ENCODE results near the gene SFT2D3.

The SFT2D3 gene

DNA sequence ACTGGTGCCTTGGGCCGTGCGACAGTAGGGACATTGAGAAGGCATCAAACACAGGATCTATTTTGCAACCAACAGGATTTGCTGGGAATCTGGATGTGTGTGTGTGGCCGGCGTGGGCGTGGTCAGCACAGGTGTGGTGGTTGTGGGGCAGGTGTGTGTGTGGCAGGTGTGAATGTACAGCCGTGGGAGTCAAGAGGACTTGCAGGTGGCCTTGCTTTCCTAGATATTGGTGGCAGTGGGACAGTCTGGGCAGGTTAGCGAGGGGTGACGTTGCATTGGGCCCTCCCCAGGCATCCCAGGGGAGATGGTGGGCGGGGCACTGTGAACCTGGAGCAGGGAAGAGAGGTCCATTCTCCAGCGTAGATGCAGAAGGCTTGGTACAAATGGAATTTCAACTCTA, 22.8 kb upstream of the SFT2D3 start:
- H3K36me3 ChIP-seq (ENCODE audit: control insufficient read depth in 1 of 2, insufficient read depth in 2 of 2, low read length in 2 of 2) = no peaks in the 10 kb centered on the region
- no peak overlapping the region for H3K27ac ChIP-seq (ENCODE audit: low read length)
- H3K4me3 ChIP-seq (ENCODE audit: low read depth in 1 of 2, low read length in 2 of 2) = no peak overlapping the region
- H3K27me3 ChIP-seq (ENCODE audit: low read depth, low read length) = peaks cover 9% of the 10 kb centered on the region
- no peaks in the 10 kb centered on the region for H3K9me3 ChIP-seq (ENCODE audit: control insufficient read depth in 1 of 2, low read length in 2 of 2)
- H3K4me1 ChIP-seq (ENCODE audit: control insufficient read depth in 1 of 2, insufficient read depth in 2 of 2, low read length in 2 of 2) = peaks cover 0 to 39% of the 10 kb centered on the region in 2 donors

- H3K27me3 ChIP-seq (ENCODE audit: low read depth, low read length) = peaks cover 9% of the 10 kb centered on the region
- H3K27ac ChIP-seq (ENCODE audit: low read length) = no peak overlapping the region
- no peaks in the 10 kb centered on the region for H3K9me3 ChIP-seq (ENCODE audit: control insufficient read depth in 1 of 2, low read length in 2 of 2)
- peaks cover 0 to 39% of the 10 kb centered on the region in 2 donors for H3K4me1 ChIP-seq (ENCODE audit: control insufficient read depth in 1 of 2, insufficient read depth in 2 of 2, low read length in 2 of 2)
- H3K36me3 ChIP-seq (ENCODE audit: control insufficient read depth in 1 of 2, insufficient read depth in 2 of 2, low read length in 2 of 2) = no peaks in the 10 kb centered on the region
- no peak overlapping the region for H3K4me3 ChIP-seq (ENCODE audit: low read depth in 1 of 2, low read length in 2 of 2)
Observed at GRCh38 chr2:127678991-127679390, 22.3 kb upstream of the SFT2D3 start.

- Histone ChIP-seq H3K27me3 (ENCODE audit: low read depth, low read length) (peaks cover 6% of the 10 kb centered on the region), H3K4me1 (ENCODE audit: control insufficient read depth in 1 of 2, insufficient read depth in 2 of 2, low read length in 2 of 2) (peaks cover 0 to 39% of the 10 kb centered on the region in 2 donors), H3K9me3 (ENCODE audit: control insufficient read depth in 1 of 2, low read length in 2 of 2) (no peaks in the 10 kb centered on the region), H3K4me3 (ENCODE audit: low read depth in 1 of 2, low read length in 2 of 2) (no peak overlapping the region), H3K36me3 (ENCODE audit: control insufficient read depth in 1 of 2, insufficient read depth in 2 of 2, low read length in 2 of 2) (no peaks in the 10 kb centered on the region), H3K27ac (ENCODE audit: low read length) (no peak overlapping the region)
Observed at GRCh38 chr2:127679680-127680361, 21.5 kb upstream of the SFT2D3 start.

- H3K9me3 ChIP-seq (ENCODE audit: control insufficient read depth in 1 of 2, low read length in 2 of 2) = no peaks in the 10 kb centered on the region
- no peak overlapping the region for H3K27ac ChIP-seq (ENCODE audit: low read length)
- peak overlapping the region in 1 of 2 donors; percentile 48 for H3K4me3 ChIP-seq (ENCODE audit: low read depth in 1 of 2, low read length in 2 of 2)
- H3K4me1 ChIP-seq (ENCODE audit: control insufficient read depth in 1 of 2, insufficient read depth in 2 of 2, low read length in 2 of 2) = peaks cover 0 to 37% of the 10 kb centered on the region in 2 donors
- H3K36me3 ChIP-seq (ENCODE audit: control insufficient read depth in 1 of 2, insufficient read depth in 2 of 2, low read length in 2 of 2) = no peaks in the 10 kb centered on the region
- peaks cover 3% of the 10 kb centered on the region for H3K27me3 ChIP-seq (ENCODE audit: low read depth, low read length)
Observed at GRCh38 chr2:127680706-127681287, 20.5 kb upstream of the SFT2D3 start.

GRCh38 chr2:127681288-127681804, 20.0 kb upstream of the SFT2D3 start:
- Histone ChIP-seq H3K9me3 (ENCODE audit: control insufficient read depth in 1 of 2, low read length in 2 of 2) (no peaks in the 10 kb centered on the region), H3K27ac (ENCODE audit: low read length) (no peak overlapping the region), H3K4me1 (ENCODE audit: control insufficient read depth in 1 of 2, insufficient read depth in 2 of 2, low read length in 2 of 2) (peaks cover 0 to 32% of the 10 kb centered on the region in 2 donors), H3K27me3 (ENCODE audit: low read depth, low read length) (no peaks in the 10 kb centered on the region), H3K36me3 (ENCODE audit: control insufficient read depth in 1 of 2, insufficient read depth in 2 of 2, low read length in 2 of 2) (no peaks in the 10 kb centered on the region), H3K4me3 (ENCODE audit: low read depth in 1 of 2, low read length in 2 of 2) (peak overlapping the region in 1 of 2 donors; percentile 48)

- H3K9me3 ChIP-seq (ENCODE audit: control insufficient read depth in 1 of 2, low read length in 2 of 2) = no peaks in the 10 kb centered on the region
- H3K27me3 ChIP-seq (ENCODE audit: low read depth, low read length) = no peaks in the 10 kb centered on the region
- H3K4me1 ChIP-seq (ENCODE audit: control insufficient read depth in 1 of 2, insufficient read depth in 2 of 2, low read length in 2 of 2) = peaks cover 0 to 23% of the 10 kb centered on the region in 2 donors
- H3K27ac ChIP-seq (ENCODE audit: low read length) = no peak overlapping the region
- no peaks in the 10 kb centered on the region for H3K36me3 ChIP-seq (ENCODE audit: control insufficient read depth in 1 of 2, insufficient read depth in 2 of 2, low read length in 2 of 2)
- H3K4me3 ChIP-seq (ENCODE audit: low read depth in 1 of 2, low read length in 2 of 2) = no peak overlapping the region
Observed at GRCh38 chr2:127681976-127682857, 19.1 kb upstream of the SFT2D3 start.

DNA sequence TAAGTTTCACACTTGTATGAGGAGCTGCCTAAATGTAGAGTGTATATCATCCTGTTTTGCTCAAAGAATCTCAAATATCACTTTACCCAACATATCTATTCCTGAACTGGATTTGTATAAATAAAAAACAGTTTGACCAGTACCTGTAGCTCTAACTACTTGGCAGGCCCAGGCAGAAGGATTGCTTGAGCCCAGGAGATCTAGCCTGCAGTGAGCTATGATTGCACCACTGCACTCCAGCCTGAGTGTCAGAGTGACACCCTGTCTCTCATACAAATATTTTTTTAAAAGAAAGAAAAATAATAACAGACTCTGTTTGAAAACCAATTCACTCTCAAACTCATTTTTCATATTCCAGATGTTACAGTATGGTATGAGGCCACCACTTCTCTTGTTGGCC, 18.2 kb upstream of the SFT2D3 start:
- no peaks in the 10 kb centered on the region for H3K9me3 ChIP-seq (ENCODE audit: control insufficient read depth in 1 of 2, low read length in 2 of 2)
- peaks cover 0 to 22% of the 10 kb centered on the region in 2 donors for H3K4me1 ChIP-seq (ENCODE audit: control insufficient read depth in 1 of 2, insufficient read depth in 2 of 2, low read length in 2 of 2)
- H3K27ac ChIP-seq (ENCODE audit: low read length) = no peak overlapping the region
- H3K36me3 ChIP-seq (ENCODE audit: control insufficient read depth in 1 of 2, insufficient read depth in 2 of 2, low read length in 2 of 2) = no peaks in the 10 kb centered on the region
- H3K4me3 ChIP-seq (ENCODE audit: low read depth in 1 of 2, low read length in 2 of 2) = no peak overlapping the region
- no peaks in the 10 kb centered on the region for H3K27me3 ChIP-seq (ENCODE audit: low read depth, low read length)

DNA sequence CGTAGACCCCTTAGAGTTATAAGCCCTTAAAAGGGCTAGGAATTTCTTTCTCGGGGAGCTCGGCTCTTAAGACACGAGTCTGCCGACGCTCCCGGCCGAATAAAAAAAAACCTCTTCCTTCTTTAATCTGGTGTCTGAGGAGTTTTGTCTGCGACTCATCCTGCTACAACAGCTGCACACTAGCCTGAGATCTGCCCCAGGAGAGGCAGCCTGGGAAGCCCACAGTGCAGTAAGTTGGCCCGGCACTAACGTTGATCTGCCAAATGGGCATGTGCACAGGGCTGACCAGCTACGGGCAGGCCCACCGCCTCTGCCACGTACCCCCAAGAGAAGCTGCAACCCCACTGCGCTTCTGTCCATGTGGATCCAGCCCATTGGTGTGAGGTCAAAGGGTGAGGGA, 17.5 kb upstream of the SFT2D3 start:
- peaks cover 0 to 22% of the 10 kb centered on the region in 2 donors for H3K4me1 ChIP-seq (ENCODE audit: control insufficient read depth in 1 of 2, insufficient read depth in 2 of 2, low read length in 2 of 2)
- no peak overlapping the region for H3K4me3 ChIP-seq (ENCODE audit: low read depth in 1 of 2, low read length in 2 of 2)
- no peaks in the 10 kb centered on the region for H3K27me3 ChIP-seq (ENCODE audit: low read depth, low read length)
- H3K27ac ChIP-seq (ENCODE audit: low read length) = no peak overlapping the region
- no peaks in the 10 kb centered on the region for H3K9me3 ChIP-seq (ENCODE audit: control insufficient read depth in 1 of 2, low read length in 2 of 2)
- H3K36me3 ChIP-seq (ENCODE audit: control insufficient read depth in 1 of 2, insufficient read depth in 2 of 2, low read length in 2 of 2) = no peaks in the 10 kb centered on the region

GRCh38 chr2:127685410-127686080, 15.8 kb upstream of the SFT2D3 start:
- Histone ChIP-seq H3K4me1 (ENCODE audit: control insufficient read depth in 1 of 2, insufficient read depth in 2 of 2, low read length in 2 of 2) (peaks cover 0 to 22% of the 10 kb centered on the region in 2 donors), H3K36me3 (ENCODE audit: control insufficient read depth in 1 of 2, insufficient read depth in 2 of 2, low read length in 2 of 2) (no peaks in the 10 kb centered on the region), H3K4me3 (ENCODE audit: low read depth in 1 of 2, low read length in 2 of 2) (no peak overlapping the region), H3K27ac (ENCODE audit: low read length) (no peak overlapping the region), H3K9me3 (ENCODE audit: control insufficient read depth in 1 of 2, low read length in 2 of 2) (no peaks in the 10 kb centered on the region), H3K27me3 (ENCODE audit: low read depth, low read length) (no peaks in the 10 kb centered on the region)

DNA sequence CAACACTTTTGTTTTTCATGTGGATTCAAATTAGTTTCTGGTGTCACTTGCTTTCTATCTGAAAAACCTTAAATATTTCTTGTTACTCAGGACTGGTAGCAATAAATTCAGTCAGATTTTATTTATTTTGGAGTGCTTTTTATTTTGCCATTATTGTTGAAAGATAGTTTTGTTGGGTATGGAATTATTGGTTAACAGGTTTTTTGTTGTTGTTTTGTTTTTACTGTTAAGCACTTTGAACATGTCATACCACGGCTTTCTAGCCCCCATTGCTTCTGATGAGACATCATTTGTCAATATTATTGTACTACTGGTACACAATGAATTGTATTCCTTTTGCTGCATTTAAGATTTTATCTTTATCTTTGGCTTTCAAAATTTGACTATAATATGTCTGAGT, 12.9 kb upstream of the SFT2D3 start:
- Histone ChIP-seq H3K27ac (ENCODE audit: low read length) (no peak overlapping the region), H3K9me3 (ENCODE audit: control insufficient read depth in 1 of 2, low read length in 2 of 2) (no peaks in the 10 kb centered on the region), H3K27me3 (ENCODE audit: low read depth, low read length) (no peaks in the 10 kb centered on the region), H3K4me3 (ENCODE audit: low read depth in 1 of 2, low read length in 2 of 2) (no peak overlapping the region), H3K4me1 (ENCODE audit: control insufficient read depth in 1 of 2, insufficient read depth in 2 of 2, low read length in 2 of 2) (no peaks in the 10 kb centered on the region), H3K36me3 (ENCODE audit: control insufficient read depth in 1 of 2, insufficient read depth in 2 of 2, low read length in 2 of 2) (no peaks in the 10 kb centered on the region)

GRCh38 chr2:127690696-127691095, 10.6 kb upstream of the SFT2D3 start:
- Histone ChIP-seq H3K27ac (ENCODE audit: low read length) (no peak overlapping the region), H3K4me3 (ENCODE audit: low read depth in 1 of 2, low read length in 2 of 2) (no peak overlapping the region), H3K27me3 (ENCODE audit: low read depth, low read length) (no peaks in the 10 kb centered on the region), H3K4me1 (ENCODE audit: control insufficient read depth in 1 of 2, insufficient read depth in 2 of 2, low read length in 2 of 2) (peaks cover 0 to 8% of the 10 kb centered on the region in 2 donors), H3K9me3 (ENCODE audit: control insufficient read depth in 1 of 2, low read length in 2 of 2) (no peaks in the 10 kb centered on the region), H3K36me3 (ENCODE audit: control insufficient read depth in 1 of 2, insufficient read depth in 2 of 2, low read length in 2 of 2) (no peaks in the 10 kb centered on the region)
